SK-MEL-5 (cell line): ENCODE measurements around the gene MMD2. TPM values are rescaled to one million over a fixed set of nuclear protein-coding genes. Genes with fewer than 3 reads are reported as not detected.

Experiments
- DNase-seq: peaks from one replicate; pipeline ENCODE4 v3.0.0-alpha.2; 2016; ENCODE audit warnings: low read depth, low spot score
- in situ Hi-C: cut with HindIII; loops from 2 replicates; pipeline ENCODE4 v1.10.0; 2016; ENCODE audit warnings: low sequenced_read_pairs, high pct_unique_total_duplicates, low pct_unique_long_range_greater_than_20kb
- total RNA-seq: library from RNA; depleted of rRNA; stranded (reverse); fragments of >200 nt; shearing (Covaris generic); gene quantifications from 2 replicates; pipeline ENCODE4 v1.2.3, GENCODE V29; 2014

Gene MMD2
- total RNA-seq, 1 experiment from 2014 or later, result not detected

GRCh38 chr7:4882169-4883032 lies 76.6 kb downstream of the MMD2 start:
- in situ Hi-C loops, result no loop called here
- DNase-seq, result no peak

GRCh38 chr7:4880218-4880617 lies 78.8 kb downstream of the MMD2 start:
- in situ Hi-C loops, result no loop called here
- DNase-seq, result no peak

GRCh38 chr7:4879396-4880081 lies 79.4 kb downstream of the MMD2 start:
- in situ Hi-C loops, result no loop called here
- no peak for DNase-seq

DNA sequence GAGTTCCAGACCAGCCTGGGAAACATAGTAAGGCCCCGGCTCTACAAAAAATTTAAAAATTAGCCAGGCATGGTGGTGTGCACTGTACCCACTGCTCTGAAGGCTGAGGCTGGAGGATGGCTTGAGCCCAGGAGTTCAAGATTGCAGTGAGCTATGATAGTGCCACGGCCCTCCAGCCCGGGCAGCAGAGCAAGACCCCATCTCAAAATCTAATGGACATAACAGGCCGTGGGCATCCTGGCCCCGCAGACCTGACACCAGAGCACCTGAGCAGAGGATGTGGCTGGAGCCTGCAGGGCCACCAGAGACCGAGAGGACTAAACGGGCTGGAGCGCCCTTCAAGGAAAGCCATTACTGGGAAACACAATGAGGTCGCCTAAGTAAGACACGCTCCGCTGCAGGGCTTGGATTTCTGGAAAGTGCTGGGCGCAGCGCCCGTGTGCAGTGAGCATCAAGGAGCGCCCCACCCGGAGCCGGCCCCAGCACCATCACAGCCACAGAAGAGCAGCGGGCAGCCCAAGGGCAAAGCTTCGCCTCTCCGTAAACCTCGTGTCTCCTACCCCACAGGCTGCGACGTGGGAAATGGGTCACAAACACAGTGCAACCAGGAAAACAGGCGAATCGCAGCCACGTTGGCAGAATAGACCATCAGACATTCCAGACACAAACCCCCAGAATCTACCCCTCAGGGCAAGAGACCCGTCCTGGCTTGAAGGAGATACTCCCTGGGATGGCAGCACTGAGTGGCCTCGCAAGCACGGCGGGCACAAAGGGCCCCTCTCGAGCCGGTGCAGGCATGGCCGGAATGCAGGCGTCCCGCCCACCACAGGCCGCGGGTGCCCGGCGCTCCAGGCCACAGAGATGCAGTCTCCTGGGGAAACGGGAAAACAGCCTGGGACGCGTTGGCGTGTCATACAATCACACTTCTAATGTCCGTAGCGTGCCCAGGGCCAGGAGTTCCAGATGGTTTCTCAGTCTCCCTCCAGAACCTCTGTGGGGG lies 80.4 kb downstream of the MMD2 start:
- in situ Hi-C loops, result no loop called here

DNA sequence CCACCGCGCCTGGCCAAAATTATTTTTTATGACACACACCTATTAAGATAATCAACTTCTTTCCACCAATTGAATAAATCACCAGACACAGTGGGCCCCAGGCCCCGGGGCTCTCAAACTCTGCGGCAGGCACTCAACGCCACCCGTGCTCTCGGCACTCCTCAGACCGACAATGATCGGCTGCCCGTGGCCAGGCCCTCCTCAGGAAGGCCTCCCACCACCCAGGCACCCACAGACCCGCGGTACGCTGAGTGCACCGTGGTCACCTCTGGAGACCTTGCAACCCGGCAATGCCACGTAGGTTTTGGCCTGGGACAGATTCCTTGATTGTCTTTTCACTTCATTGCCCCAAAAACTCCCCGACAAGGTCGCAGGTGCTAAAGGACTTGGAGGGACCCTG lies 82.4 kb downstream of the MMD2 start:
- no peak for DNase-seq
- in situ Hi-C loops, result no loop called here

More for the DNA sequence above, 80.4 kb downstream of the MMD2 start:
- DNase-seq, result no peak

DNA sequence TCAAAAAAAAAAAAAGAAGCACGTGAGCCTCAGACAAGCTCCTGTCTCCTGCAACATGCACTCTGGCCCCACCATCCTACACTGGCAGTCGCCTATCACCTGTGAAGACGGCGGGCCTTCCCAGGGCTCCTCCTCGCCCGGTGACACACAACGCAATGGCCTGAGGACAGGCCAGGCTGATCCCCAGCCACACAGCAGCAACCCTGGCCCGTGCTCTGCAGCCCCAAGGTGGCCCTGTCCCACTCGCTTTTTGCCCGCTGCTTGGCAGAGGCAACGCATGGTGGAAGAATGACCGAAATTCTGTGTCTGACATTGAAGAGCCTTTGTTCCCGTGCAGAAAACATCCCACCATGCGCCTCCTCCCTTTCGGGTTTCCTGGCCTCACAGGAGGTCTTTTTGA lies 83.6 kb downstream of the MMD2 start:
- no peak for DNase-seq
- in situ Hi-C loops, result no loop called here

DNA sequence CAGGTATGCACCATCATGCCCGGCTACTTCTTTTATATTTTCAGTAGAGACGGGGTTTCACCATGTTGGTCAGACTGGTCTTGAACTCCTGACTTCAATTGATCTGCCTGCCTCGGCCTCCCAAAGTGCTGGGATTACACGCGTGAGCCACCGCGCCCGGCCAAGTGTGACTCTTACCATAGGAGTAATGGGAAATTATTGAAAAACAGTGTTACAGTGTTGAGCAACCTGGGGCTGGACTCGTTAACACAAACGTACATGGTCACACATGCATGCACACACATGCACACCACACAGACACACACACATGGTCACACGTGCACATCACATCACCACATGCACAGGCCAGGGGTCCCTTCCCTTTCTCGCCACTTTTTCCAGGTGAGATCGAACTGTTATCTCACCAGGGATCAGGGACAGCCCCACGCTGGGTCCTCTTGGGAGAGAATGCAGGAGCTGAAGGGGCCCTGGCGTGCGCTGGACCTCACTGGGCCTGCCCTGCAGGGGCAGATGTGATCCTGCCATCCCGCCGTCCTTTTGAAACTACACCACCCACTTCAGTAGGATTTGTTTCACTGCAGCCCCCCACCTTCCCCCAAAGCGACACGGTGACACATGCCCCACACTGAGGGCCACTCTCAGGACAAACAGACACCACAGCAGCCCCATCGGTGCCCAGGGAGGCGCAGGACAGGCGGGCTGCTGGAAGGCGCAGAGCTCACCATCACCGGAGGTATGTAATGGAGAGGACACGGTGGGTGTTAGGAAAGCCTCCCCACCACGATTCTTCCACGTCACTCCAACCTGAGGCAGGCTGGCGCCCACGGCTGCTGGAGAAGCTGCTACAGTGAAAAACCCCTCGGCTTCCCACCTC lies 85.7 kb downstream of the MMD2 start:
- in situ Hi-C loops, result no loop called here
- no peak for DNase-seq

GRCh38 chr7:4871930-4872675 lies 86.9 kb downstream of the MMD2 start:
- no peak for DNase-seq
- in situ Hi-C loops, result no loop called here

GRCh38 chr7:4871056-4871680 lies 87.8 kb downstream of the MMD2 start:
- in situ Hi-C loops, result no loop called here
- DNase-seq, result no peak

GRCh38 chr7:4868493-4868892 lies 90.5 kb downstream of the MMD2 start:
- in situ Hi-C loops, result no loop called here
- no peak for DNase-seq

- no peak for DNase-seq
- in situ Hi-C loops, result no loop called here
Measured at GRCh38 chr7:4866528-4867496, 92.2 kb downstream of the MMD2 start.

- no peak for DNase-seq
- in situ Hi-C loops, result no loop called here
Measured at GRCh38 chr7:4862156-4862555, 96.8 kb downstream of the MMD2 start.

- DNase-seq, result no peak
- in situ Hi-C loops, result no loop called here
Measured at GRCh38 chr7:4861673-4862072, 97.3 kb downstream of the MMD2 start, which contains the start of gene PAPOLB. PAPOLB (minus strand) TSS chr7:4862030; CDS start chr7:4861810, 220 bp downstream.

DNA sequence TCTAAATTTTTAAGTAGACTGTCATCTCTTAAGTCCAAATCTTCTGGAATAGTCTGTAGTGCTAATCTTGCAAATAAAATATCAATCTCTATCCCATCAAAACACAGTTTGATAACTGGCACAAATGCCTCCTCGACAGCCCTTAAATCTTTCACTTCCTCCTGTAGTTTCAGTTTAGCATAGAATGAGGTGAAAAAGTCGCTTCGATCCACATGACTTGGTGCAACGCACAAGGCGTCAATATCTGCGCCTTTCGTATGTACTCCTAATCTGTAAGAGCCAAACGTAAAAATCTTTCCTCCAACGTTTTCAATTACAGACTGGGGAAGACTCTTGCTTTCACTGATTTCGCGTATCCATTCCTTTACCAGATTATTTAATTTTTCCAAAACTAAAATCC lies 97.8 kb downstream of the MMD2 start:
- in situ Hi-C loops, result no loop called here
- DNase-seq, result no peak

DNA sequence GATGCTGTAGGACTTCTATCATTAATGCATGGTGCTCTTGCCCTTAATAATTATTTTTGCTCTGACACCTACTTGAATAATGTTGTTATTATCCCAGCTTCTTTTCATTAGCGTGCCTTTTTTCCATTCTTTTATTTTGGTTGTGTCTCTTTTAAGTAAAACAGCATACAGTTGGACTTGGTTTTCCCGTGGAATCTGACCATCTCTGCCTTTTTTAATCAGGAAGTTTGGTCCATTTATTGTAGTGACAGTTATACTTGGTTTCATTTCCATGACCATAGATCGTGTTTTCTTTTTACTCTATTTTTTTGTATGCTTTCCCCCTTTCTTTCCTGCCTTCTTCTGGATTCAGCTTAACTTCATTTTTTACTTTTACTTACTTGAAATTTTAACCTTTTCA lies 101.8 kb downstream of the MMD2 start:
- no peak for DNase-seq
- in situ Hi-C loops, result no loop called here
